Stimulated activated CD4-positive, alpha-beta T cell treated with anti-CD3 and anti-CD28 coated beads, Interleukin-1b, Interleukin-23, amount 100 ng/mL, for 48 hours (primary cell): ENCODE data around the gene ST7.

Experiments
- DNase-seq: peaks from one replicate; pipeline ENCODE4 v3.0.0-alpha.2; 2020

ST7 gene

DNA sequence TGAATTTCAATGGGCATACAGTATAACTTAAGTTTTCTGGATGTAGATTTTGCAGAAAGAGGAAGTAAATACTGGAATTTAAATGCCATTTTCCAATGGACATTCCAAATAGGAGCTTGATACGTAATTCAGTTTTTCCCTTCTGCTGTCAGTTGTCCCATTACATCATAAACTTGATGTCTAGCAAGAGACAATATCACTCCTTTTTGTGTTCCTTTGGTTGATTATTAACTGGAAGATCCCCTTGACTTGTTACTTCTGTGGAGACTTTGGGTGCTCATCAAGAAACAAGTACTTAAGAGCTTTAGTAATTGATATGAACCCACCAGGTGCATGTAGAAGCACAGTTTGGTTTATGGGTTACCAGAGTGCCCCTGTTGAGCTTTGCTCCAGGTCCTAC lies 116.1 kb downstream of the ST7 start:
- no peak for DNase-seq

DNA sequence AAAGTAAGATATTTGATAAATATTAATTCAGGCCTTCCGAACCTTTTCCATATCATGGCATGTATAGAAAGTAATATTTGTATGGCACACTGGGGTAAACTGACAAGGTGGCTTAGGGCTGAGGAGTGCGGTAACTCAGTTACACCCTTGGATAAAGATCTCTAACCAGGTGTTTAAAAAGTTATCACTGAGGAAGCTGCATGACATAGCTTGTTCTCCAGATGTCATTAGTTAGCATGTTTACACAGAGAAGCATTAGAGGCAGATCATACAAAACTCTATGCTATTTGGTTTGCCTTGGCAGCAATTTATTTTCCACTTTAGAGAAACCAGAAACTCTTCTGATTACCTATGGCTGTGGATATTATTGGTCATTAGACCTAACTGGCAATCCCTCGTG lies 118.2 kb downstream of the ST7 start:
- DNase-seq: no peak

DNA sequence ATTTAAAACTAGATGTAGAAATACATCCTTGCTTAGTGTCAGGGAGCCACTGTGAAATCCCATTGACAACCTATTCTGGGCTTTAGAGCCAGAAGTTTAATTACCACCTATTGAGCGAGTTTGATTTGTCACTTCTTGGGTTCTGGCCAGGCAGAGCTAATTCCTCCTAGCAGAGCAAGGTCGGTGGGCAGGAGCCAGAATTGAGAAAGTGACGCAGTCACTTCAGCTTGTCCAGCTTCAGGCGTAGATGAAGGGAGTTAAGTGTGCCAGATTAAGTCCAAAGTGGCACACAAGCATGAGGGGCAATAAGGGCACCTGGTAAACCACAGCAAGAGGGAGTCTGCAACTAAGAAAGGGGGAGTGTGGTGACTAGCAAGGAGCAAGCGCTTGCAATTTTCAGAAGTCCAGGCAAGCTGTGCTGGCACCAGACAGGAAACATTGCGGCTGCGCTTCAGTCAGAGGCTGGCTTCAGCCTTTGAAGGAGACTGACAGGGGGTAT lies 119.4 kb downstream of the ST7 start:
- no peak for DNase-seq

DNA sequence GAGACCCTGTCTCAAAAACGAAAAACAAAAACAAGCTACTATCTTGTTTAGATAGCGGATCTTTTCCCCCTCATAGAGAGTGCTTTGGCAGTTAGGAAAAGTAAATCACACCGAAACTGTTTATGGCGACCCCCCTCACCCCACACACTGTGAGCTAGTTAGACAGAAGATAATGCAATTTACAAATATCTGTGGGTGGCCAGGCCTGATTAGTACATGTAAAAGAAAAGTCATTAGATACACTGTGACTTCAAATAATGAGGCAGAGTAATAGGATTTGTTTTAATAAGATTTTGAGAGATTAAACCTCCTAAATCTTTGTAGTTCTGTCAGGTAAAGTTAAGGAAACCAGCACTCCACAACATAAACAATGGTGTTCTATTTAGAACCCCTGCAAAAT lies 121.1 kb downstream of the ST7 start:
- DNase-seq: no peak

DNA sequence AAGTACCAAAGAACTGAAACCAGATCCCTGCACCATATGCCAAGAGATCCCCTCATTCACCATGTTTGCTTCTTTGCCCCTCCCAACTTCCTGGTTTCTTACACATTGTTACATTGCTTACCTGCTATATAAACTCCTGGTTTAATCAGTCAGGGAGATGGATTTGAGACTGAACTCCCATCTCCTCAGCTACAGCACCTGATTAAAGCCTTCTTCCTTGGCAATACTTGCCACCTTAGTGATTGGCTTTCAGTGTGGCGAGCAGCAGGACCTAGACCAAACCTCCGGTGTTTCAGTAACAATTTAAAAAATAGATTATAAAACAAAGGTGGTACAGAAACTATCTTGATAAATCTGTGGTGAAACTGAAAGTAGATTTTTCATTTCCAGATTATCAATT lies 122.6 kb downstream of the ST7 start:
- DNase-seq: no peak

DNA sequence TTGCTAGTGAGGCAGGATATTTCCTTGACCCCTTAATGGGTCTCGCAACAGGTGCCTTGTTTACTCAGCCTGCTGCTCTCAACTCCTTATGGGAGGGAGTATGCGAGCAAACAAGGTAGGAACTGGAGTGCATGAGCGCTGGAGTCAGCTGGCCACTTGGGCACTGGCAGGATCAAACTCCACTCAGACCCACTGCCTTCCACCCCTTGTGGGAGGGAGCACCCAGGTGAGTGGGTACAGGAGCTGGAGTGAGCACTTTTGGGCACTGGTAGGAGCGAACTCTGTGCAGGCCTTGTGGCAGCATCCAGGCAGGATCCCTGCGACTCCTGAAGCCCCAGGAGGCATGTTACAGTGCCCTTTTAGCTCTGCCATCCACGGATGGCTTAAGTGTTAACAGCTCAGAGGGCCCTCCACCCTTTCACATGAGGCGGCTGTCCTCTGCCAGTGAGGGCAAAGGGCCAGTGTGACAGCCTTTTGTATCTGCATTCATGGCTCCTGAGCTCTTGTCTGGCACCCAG lies 123.2 kb downstream of the ST7 start:
- DNase-seq: no peak

DNA sequence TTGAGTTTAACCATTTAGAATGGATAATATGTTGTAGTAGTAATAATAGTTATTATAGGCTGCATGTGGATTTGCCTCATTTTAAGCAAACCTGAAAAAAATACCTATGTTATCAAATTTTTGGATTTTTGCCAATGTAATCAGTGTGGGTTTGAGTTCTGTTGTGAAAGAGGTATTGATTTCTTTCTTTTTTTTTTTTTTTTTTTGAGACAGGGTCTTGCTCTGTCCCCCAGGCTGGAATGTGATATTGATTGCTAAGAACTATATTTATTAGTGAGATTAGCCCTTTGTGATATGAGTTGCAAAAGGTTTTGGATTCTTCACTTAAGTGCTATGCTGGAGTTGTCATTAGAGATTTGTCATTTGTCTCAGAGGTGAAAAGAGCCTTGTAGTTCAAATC lies 124.4 kb downstream of the ST7 start:
- DNase-seq: no peak

DNA sequence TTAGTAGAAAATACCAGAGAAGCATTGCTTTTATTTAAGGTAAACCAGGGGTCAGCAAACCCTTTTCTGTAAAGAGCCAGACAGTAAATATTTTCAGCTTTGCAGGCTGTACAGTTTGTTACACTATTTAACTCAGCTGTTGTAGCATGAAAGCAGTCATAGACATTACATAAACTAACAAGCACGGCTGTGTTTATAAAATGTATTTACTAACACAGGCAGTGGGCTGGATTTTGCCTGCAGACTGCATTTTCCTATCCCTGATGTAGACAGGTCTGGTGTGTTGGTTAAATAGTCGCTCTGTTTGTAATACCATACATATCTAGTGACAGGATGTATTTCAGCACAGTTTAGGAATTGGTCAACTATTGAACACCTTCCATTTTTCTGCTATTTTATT lies 129.3 kb downstream of the ST7 start:
- DNase-seq: no peak

DNA sequence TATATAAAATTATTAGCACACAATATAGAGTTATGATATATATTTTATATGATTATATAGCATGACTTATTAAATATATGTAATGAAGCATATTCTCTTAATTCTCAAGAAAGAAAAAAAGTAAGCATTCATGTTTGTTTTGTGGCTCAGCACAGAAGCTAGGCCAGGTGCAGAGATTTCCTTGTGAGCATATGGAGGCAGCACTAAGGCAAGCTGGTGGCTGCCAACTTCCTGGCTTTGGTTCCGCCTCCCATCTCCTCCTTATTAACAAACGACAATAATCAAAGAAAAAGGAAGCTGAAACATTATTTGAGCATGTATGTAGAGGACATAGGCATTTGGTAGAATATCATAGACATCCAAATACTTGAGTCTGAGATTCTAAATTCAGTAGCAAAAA lies 130.3 kb downstream of the ST7 start:
- DNase-seq: no peak

DNA sequence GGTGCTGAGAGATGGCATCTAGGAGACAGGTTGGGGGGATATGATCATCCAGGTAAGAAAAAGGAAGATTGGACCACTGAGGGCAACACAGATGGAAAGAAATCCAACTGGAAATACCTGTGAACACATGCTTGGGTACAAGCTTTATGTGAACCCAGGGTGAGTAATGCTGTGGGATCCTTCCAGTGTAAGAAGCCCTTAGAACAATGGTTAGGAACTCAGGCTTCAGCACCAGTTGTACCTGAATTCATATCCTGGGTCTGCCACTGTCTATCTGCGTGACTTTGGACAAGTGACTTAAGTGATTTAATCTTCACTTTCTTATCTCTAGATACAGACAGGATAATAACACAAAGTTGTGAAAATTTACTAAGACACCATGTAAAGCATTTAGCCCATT lies 131.0 kb downstream of the ST7 start:
- DNase-seq: no peak

DNA sequence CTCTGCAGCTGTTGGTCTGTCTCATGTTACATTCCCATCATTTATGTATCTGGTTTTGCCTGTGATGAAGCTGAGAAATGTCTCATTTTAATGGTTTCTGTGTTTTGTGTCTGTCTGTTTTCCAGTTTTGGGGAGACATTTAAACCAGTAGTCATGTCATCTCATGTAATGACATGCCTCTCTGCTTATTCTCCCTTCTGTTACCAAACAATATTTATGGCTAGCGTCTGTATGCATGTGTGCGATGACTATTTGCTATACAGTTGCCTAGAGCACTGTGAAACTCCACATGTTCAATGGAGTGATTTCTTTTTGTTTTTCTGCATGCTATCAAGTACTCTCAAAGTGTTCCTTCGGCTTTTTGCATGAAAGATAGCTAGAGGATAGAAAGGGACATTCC lies 132.0 kb downstream of the ST7 start:
- DNase-seq: no peak

DNA sequence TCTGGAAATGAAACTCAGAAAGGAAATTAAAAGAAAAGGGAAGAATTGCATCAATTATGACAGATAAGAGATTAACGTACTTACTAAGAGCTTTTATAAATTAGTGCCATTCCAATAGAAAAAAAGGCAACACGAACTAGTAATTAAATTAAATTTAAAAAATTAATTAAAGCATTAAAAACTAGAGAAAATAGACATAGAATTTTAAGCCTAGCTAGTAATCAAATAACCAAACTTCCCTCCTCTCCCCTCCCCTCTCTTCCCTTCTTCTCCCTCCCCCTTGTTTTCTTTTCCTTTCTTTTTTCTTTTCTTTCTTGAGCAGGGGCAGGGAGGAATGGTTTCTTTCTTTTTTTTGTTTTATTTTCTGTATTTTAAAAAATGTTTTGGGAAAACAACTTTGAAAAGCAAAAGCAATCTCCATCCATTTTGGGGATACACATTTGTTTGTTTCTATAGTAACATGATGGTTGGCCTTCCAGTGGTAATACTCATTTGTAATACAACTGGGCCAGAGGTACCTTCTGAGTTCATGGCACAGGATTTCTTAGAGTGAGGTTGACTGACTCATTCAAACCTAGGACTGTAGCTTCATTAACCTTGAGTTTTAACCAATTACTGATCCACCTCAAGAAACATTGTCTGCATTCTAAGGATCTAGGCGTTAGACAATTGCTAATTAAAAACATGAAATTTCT lies 132.6 kb downstream of the ST7 start:
- DNase-seq: no peak

DNA sequence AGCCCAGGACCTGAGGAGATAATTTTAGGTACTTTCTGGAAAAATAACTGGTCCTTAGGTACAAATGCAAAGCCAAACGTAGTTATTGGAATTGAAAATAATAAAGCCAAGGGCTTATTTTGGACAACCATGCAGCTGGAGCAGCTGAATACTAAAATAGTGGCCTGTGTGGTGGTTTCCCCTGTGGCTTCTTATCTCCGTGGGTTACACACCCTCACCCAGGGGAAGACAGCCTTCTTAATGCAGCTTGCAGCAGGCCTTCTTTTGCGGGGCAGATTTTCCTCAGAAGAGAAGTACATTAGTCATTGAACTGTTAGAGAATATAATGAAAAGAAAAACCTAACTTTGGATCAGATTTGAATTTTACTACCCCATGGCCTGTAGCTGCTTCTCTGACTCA lies 133.5 kb downstream of the ST7 start:
- no peak for DNase-seq

DNA sequence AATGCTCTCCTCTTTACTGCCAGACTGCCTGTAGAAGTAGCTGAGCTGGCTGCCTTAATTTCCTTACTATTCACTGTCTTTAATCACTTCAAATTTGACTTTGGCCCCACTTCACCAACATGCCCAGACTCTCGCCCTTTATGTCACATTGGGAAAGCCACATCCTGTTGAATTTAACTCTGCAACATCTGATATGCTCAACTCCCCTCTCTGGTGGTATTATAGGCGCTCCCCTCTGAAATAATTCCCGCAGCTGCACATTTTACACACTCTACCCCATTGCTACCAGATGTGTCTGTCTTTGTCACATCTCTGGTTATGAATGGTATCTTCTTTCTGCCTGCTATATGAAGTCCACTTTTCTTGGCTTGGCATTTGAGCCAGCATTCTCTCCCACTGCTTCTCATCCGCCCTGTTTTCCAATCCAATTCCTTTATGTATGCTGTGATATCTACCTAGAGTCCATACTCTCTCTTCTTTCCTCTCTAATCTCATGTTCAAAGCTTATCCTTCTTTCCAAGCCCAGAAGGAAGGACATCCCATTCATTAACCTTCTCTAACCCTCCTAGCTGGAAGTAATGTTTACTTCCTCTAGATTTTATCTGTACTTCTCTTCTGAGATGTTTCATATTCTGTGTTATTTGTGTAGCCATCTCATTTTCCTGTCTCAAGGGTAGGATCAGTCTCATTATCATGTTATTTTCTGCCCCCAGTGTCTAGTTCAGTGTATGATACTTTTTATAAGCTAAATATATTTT lies 134.5 kb downstream of the ST7 start:
- no peak for DNase-seq

DNA sequence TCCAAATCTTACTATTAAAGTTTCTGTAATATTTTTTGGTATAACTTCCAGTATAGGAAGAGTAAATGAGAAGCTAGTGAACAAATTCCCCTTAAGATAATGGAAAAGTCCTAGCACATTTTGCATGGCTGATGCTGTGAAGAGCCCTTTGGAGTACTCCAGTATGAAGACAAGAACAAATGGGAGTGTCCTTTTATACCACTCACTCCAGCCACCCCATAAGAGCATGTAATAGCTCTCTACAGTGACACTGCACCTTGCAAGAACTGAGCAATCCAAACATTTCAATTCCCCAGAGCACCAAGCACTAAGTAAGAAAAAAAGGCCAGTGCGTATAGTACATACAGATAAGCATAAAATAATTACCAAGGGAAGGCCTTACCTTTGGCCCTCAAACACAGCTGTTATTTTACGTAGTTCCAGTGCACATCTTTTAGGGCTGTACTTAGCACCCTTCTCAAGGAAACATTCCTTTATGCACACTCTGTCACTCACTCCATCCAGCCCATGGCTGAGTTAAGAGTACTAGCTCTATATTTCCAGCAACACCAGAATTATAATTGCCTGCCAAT lies 135.4 kb downstream of the ST7 start:
- no peak for DNase-seq

DNA sequence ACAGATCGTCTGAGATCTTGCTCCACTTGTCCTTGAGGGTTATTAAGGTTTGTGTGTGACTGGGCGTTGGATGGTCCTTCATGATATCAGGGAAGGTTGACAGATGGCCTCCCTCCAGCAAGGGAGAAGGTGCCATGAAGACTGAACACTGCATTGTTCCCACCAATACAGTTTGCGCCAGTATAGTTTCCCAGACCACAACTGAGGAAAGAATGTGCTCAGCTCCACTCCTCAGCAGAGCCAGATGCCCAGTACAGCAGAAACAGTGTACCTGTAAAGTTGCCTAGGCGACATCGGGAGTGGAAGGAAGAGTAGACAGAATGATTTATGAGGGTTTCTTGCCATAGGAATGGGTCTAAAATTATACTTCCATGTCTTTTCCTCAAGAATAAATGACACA lies 137.5 kb downstream of the ST7 start:
- no peak for DNase-seq

DNA sequence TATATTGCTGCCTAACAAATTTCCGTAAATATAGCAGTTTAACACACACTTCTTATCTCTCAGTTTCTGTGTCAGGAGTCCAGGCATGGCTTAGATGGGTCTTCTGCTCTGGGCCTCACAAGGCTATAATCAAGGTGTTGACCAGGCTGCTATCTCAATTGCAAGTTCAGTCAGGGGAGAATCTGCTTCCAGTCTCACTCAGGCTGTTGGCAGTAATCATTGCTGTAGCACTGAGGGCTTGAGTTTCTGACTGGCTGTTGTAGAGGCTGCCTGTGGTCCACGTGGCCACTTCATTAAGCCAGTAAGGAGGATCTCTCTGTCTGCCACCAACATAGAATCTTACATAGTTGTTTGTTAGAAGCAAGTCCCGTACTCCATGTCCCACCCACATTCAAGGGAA lies 138.4 kb downstream of the ST7 start:
- no peak for DNase-seq

DNA sequence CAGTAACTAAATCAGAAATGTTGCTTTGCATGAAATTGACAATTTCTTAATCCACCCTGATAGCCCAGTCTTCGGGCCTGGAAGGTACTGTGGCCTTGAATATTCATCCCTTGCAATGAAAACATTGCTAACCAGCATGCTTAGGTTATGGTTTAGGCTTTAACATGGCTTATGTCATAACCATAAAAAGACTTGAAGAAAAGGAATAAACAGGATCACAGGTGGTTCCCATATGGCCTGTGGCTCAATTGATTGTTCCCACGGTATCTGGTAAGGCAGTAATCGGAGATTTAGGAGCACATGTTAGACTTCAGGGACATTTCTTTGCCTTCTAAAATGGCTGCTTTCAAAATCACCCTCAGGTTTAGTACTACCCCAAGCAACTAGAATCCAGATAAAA lies 139.5 kb downstream of the ST7 start:
- DNase-seq: no peak

DNA sequence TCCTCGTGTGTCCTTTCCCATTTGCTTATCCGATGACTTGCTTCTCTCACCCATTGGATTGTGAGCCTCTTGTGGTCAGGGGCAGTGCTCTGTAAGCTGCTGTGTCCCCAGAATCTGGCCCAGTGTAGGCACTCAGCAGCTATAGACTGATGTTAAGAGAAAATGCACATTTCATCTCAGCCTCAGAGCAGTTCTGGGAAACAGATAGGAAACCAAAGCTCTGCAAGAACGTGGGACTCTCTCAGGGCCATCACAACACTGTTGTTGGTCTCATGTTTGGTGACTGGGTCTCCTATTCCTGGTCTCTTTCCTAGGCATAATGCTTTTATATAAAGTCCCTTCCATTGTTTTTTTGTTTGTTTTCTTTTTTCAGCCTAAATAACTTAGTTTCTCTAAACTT lies 141.2 kb downstream of the ST7 start:
- no peak for DNase-seq

DNA sequence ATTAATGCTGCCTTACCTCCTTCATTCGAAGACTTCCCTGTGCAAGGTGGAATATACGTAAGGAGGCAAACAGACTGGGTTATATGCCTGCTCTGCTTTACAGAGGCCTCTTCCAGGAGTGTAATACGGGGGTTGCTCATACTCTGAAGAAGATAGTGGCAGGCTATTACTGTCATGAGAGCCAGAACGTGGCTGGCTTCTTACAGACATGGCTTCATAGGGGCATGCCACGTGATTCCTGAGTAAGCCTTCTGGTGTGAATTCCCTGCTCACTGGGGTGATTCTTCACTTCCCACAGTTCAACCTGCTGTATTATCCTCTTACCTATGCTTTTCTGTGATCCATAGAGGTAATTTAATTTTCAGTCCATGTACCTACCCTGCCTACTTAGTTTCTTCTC lies 141.8 kb downstream of the ST7 start:
- no peak for DNase-seq

DNA sequence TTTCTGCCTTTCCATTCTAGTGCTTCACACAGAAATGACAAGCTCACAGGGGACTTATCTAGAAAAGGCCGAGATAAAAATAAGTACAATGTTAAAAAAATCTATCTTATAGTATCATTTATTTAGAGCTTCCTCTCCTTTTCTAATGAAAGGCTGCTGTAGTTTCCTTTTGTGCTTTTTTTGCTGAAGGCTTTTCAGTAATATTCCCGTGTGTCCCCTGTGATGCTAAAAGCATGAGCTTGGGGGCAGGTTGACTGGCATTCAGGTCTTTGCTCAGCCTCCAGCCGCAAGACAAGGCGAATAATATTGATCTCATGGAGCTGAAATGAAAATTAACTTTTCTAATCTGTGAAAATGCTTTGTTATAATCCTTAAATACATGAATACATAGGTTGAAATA lies 143.0 kb downstream of the ST7 start:
- no peak for DNase-seq

DNA sequence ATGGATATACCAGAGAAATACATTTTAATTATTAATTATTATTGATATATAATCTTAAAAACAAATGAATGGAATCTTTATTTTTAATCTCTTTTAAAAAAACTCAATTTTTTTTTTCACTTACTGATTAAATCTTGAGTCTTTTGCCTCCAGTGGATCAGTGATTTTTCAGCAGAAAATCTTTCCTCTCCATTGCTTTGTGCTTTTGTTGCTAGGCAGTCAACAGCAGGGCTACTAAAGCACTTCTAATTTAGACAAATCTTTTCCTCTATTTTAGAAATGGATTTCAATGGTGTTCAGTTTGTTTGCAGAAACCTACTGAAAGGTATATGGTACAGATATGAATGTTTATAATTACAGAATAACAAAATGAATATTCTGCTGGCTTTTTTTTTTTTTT lies 143.6 kb downstream of the ST7 start:
- DNase-seq: no peak

DNA sequence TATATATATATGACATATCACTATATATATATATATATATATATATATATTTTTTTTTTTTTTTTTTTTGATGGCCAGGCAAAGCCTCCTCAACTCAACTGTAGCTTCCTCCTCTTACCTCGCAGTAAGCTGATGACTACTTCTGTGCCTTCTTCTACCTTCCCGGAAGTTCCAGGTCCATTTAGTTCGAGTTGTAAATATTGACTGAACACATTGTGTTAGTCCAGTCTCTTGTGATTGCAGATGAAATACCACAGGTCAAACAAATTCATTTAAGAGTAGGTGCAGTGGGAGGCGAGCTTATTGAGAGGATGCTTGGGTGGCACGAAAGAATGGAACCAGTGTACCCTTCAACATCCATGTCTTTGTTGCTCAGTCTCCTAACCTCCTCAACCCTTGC lies 144.6 kb downstream of the ST7 start:
- DNase-seq: no peak

DNA sequence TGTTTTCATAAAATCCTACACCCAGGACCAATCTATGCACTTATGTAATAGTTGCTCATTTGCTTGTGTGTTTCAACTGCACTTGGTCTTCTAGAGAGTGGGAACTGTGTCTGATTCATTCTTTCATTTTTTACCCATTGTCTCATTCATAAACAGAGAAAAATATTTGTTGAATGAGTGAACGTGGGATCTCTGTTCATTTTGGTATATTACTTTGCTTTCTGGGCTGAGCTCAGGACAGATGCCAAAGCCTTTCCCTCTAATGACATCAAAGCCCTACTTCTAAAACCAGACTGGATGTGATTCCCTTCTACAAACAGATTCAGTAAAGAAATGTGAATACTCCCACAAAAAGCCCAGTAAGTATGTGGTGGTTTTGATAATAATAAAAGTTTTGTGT lies 145.2 kb downstream of the ST7 start:
- DNase-seq: no peak
